Upper lobe of right lung (tissue), 1 donor: ENCODE data around the gene PDE6H. TPM values are rescaled to one million over a fixed set of nuclear protein-coding genes. Genes with fewer than 3 reads are reported as not detected.

Source experiments
- ATAC-seq: fragments of 200-7000 bp; cut with Tn5 transposase; one replicate; pipeline ENCODE4 v1.9.1; 2020; ENCODE audit warnings: mild to moderate bottlenecking, moderate library complexity
- DNase-seq: peaks from one replicate; pipeline ENCODE4 v3.0.0-alpha.2; 2020
- H3K27ac ChIP-seq: fragments of 200-600 bp; one replicate; pipeline ENCODE4 v1.8.0; 2022
- H3K27me3 ChIP-seq: fragments of 200-600 bp; one replicate; pipeline ENCODE4 v1.8.0; 2022; ENCODE audit warnings: mild to moderate bottlenecking
- H3K36me3 ChIP-seq: fragments of 200-600 bp; one replicate; pipeline ENCODE4 v1.8.0; 2022
- H3K4me1 ChIP-seq: fragments of 200-600 bp; one replicate; pipeline ENCODE4 v1.8.0; 2022
- H3K4me3 ChIP-seq: fragments of 200-600 bp; one replicate; pipeline ENCODE4 v1.8.0; 2022; ENCODE audit warnings: mild to moderate bottlenecking
- H3K9me3 ChIP-seq: fragments of 200-600 bp; one replicate; pipeline ENCODE4 v1.8.0; 2022
- CTCF ChIP-seq: fragments of 200-600 bp; IDR thresholded peaks from one replicate; pipeline ENCODE4 v1.8.0; 2022; ENCODE audit warnings: antibody characterized with exemption
- intact Hi-C: fragments of 100-400 bp; cut with DNase I; formaldehyde crosslinking; loops from one replicate; pipeline ENCODE4 v1.11.0; 2022
- total RNA-seq: library from RNA; stranded (reverse); fragmentation: NEBNext Ultra II Directional; extraction: Animal tissue kit (Norgen Biotek cat#: 25700); gene quantifications from one replicate; pipeline ENCODE4 v1.2.1, GENCODE V29; 2021
- donor health status: DM: no; HTN: yes; CAD: no; lungs with severe emphysema.

Gene PDE6H
- total RNA-seq, 1 donor from 2014 or later: not detected

GRCh38 chr12:14991069-14991468 is 18.2 kb downstream of the PDE6H start:
- Histone ChIP-seq H3K4me3 (no peak overlapping the region), H3K27ac (no peak overlapping the region), H3K27me3 (no peaks in the 10 kb centered on the region), H3K4me1 (peaks cover 17% of the 10 kb centered on the region), H3K9me3 (no peaks in the 10 kb centered on the region), H3K36me3 (no peaks in the 10 kb centered on the region)
- ATAC-seq: no peak
- TF ChIP-seq CTCF: no peak
- intact Hi-C loops: no loop called here
- no peak for DNase-seq

GRCh38 chr12:14992673-14993072 is 19.8 kb downstream of the PDE6H start:
- no peak for ATAC-seq
- H3K27me3 ChIP-seq: no peaks in the 10 kb centered on the region
- H3K9me3 ChIP-seq: no peaks in the 10 kb centered on the region
- H3K36me3 ChIP-seq: no peaks in the 10 kb centered on the region
- no peak overlapping the region for H3K4me3 ChIP-seq
- no peak for TF ChIP-seq CTCF
- intact Hi-C loops: no loop called here
- no peak for DNase-seq
- peaks cover 17% of the 10 kb centered on the region for H3K4me1 ChIP-seq
- H3K27ac ChIP-seq: no peak overlapping the region

DNA sequence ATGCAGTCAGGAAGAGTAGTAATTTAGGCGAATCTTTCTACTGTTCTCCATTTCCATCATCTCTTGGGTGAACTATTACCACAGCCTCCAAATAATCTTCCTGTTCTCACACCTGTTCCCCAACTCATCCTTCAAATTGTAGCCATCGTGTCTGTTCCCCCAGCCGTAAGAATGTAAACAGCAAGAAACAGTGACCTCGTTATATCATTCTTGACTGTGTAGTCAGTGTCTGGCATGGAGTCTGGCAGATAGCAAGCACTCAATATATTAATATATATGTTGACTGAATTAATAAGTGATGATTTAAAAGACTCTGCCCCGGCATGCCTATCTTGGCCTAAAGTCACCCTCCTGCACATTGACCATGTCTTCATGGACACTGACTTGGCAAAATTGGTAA is 20.3 kb downstream of the PDE6H start:
- no peak for DNase-seq
- H3K27me3 ChIP-seq: no peaks in the 10 kb centered on the region
- H3K4me1 ChIP-seq: peaks cover 17% of the 10 kb centered on the region
- no peaks in the 10 kb centered on the region for H3K9me3 ChIP-seq
- H3K27ac ChIP-seq: no peak overlapping the region
- no peak for ATAC-seq
- no peak for TF ChIP-seq CTCF
- intact Hi-C loops: no loop called here
- H3K4me3 ChIP-seq: no peak overlapping the region
- H3K36me3 ChIP-seq: no peaks in the 10 kb centered on the region

DNA sequence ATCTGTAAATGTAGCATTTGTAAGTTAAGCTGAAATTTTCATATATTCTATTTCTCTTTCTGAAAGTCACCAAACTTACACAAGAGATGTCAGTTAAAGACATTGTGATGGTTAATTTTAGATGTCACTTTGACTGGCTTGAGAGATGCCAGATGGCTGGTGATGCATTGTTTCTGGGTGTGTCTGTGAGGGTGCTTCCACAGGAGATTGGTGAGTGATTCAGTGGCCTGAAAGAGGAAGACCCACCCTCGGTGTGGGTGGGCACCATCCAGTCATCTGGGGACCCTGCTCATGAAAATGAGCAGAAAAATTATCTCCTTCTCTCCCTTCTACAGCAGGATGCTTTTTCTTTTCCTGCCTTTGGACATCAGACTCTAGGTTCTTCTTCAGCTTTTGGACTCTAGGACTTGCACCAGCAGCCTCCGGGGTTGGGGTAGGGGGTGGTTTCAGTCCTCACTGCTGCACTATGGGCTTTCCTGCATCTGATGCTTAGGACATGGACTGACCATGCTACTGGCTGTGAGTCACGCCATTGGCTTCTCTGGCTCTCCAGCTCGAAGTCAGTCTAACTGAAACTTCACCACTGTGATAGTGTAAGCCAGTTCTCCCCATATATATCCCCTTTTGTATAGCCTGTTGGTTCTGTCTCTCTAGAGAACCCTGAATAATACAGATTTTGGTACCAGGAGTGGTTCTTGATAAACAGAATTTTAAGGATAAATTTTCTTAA is 20.9 kb downstream of the PDE6H start:
- no peaks in the 10 kb centered on the region for H3K9me3 ChIP-seq
- TF ChIP-seq CTCF: no peak
- ATAC-seq (peak; percentile 36), DNase-seq (no peak)
- peak overlapping the region; percentile 19 for H3K27ac ChIP-seq
- intact Hi-C loops: no loop called here
- H3K36me3 ChIP-seq: no peaks in the 10 kb centered on the region
- peaks cover 17% of the 10 kb centered on the region for H3K4me1 ChIP-seq
- no peaks in the 10 kb centered on the region for H3K27me3 ChIP-seq
- no peak overlapping the region for H3K4me3 ChIP-seq

DNA sequence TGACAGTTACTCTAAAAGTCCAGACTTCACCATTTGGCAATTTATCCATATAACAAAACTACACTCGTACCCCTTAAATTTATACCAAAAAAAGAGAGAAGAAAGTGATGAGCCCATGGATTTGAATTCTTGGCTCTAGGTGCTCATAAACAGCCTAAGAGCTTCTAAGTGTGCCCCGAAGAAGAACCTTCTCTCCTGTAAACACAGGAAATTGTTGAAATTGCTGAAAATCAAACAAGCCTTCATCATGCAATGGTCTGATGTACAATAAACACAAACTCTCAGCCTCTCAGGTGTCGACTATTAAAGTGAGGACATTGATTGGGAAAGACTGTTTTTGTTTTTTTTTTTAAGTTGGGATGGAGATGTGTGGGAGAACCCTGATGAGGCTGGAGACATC is 21.8 kb downstream of the PDE6H start:
- Histone ChIP-seq H3K27ac (no peak overlapping the region), H3K27me3 (no peaks in the 10 kb centered on the region), H3K4me3 (no peak overlapping the region), H3K4me1 (peaks cover 17% of the 10 kb centered on the region), H3K36me3 (no peaks in the 10 kb centered on the region), H3K9me3 (no peaks in the 10 kb centered on the region)
- TF ChIP-seq CTCF: no peak
- DNase-seq (no peak), ATAC-seq (peak; percentile 13)
- intact Hi-C loops: loop anchor here (5.0 kb wide), 1 partner anchor 147 kb away; no protein-coding TSS in a partner anchor
